WTC11 (cell line): ENCODE data around the gene PPP6C. TPM values are rescaled to one million over a fixed set of nuclear protein-coding genes. Genes with fewer than 3 reads are reported as not detected.

ENCODE experiments used
- total RNA-seq: library from RNA; stranded (reverse); gene quantifications from 3 replicates; pipeline ENCODE4 v1.2.3, GENCODE V29; 2021

Gene PPP6C
- total RNA-seq, 1 experiment from 2014 or later, result 40.9 TPM

Other genes starting within 250 kb of the PPP6C start
- gene GOLGA1, start 248.7 kb downstream of the PPP6C start, total RNA-seq, result 8.7 to 11.6 TPM (median 9.6 TPM) in 3 replicates
- gene SCAI, start 46.3 kb downstream of the PPP6C start, total RNA-seq, result 20.4 to 25.6 TPM (median 25.0 TPM) in 3 replicates
- gene RABEPK, start 10.7 kb upstream of the PPP6C start, total RNA-seq, result 23.4 to 25.5 TPM (median 23.7 TPM) in 3 replicates
- 224 to 357 TPM (median 224 TPM) in 3 replicates for gene HSPA5, start 51.5 kb upstream of the PPP6C start, total RNA-seq
- gene GAPVD1, start 72.0 kb upstream of the PPP6C start, total RNA-seq, result 33.3 to 34.0 TPM (median 33.8 TPM) in 3 replicates